ENCODE measurements around the gene ZER1.

DNA sequence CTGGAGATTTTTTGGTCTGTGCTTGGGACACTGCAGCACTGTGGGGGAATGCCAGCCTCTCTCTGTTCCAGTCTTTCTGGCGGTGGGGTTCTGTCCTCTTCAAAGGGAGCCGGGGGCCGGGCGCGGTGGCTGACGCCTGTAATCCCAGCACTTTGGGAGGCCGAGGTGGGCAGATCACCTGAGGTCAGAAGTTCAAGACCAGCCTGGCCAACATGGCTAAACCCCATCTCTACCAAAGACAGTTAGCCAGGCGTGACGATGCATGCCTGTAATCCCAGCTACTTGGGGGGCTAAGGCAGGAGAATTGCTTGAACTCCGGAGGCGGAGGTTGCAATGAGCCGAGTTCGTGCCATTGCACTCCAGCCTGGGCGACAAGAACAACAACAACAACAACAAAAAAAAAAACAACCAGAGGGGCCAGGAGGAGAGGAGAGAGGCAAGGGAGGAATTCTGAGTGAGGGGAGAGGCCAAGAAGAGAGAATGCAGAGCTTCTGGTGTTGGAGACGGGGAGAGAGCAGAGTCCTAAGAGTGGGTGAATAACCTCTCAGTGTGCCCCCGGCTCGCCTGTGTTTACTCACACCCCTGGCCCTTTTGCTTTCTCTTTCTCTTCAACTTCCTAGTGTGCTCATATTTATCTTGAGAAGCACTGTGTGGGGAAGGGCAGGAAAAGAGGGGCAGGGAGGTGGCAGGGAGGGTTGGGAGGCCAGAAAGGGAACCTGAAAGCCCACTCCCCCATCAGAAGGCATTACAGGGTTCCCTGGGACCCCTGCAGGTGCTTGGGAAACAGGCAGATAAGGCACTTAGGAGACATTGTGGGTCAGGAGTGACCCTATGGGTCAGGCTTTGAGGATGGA, 85.9 kb downstream of the ZER1 start:
- TF ChIP-seq, protein P1, sequence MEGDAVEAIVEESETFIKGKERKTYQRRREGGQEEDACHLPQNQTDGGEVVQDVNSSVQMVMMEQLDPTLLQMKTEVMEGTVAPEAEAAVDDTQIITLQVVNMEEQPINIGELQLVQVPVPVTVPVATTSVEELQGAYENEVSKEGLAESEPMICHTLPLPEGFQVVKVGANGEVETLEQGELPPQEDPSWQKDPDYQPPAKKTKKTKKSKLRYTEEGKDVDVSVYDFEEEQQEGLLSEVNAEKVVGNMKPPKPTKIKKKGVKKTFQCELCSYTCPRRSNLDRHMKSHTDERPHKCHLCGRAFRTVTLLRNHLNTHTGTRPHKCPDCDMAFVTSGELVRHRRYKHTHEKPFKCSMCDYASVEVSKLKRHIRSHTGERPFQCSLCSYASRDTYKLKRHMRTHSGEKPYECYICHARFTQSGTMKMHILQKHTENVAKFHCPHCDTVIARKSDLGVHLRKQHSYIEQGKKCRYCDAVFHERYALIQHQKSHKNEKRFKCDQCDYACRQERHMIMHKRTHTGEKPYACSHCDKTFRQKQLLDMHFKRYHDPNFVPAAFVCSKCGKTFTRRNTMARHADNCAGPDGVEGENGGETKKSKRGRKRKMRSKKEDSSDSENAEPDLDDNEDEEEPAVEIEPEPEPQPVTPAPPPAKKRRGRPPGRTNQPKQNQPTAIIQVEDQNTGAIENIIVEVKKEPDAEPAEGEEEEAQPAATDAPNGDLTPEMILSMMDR (IDR thresholded peaks at IDR 0.05): no peak
- TF ChIP-seq EZH2 (IDR thresholded peaks at IDR 0.05): no peak

Measured in neural progenitor cell (in vitro differentiated cells).